ENCODE results near the gene AURKAIP1. TPM values are rescaled to one million over a fixed set of nuclear protein-coding genes. Genes with fewer than 3 reads are reported as not detected.

The AURKAIP1 gene
- total RNA-seq, 1 experiment from 2014 or later, result 196 TPM

DNA sequence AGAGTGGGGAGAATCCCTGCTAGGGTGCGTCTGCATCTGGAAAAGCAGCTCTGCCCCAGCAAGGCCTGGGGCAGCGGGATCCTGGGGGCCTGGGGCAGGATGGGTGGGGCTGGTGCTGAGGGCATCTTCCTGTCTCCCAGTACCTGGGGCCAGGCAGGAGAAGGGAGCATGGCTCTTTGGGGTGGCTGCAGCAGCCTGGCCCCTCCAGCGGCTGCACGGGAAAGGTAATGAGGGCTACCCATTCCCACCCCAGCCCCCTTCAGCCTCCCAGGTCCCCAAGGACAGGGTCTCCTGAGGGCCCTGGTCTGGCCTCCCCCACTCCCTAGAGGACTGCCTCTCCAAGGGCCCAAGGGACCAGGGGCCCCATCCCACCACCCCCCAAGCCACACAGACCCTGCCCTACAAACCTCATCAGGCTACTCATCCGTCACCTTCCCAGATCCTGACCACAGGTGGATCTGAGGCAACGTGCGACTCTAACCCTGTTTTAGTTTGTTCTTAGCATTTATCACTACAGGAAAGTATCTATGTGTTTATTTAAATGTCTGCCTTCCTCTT lies 47.0 kb upstream of the AURKAIP1 start:
- Histone ChIP-seq H4K91ac (ENCODE audit: insufficient read length, low read depth, low read length) (no peak overlapping the region), H3K79me2 (ENCODE audit: insufficient read depth, low read length) (no peaks in the 10 kb centered on the region), H3K4me2 (ENCODE audit: insufficient read depth, insufficient read length, low read length) (no peak overlapping the region), H3K9me3 (ENCODE audit: control insufficient read depth, low read depth, low read length) (no peaks in the 10 kb centered on the region), H3K23ac (ENCODE audit: insufficient read length, low read depth, low read length) (no peak overlapping the region), H4K20me1 (ENCODE audit: control insufficient read depth, insufficient read depth, insufficient read length) (no peaks in the 10 kb centered on the region), H2AK5ac (ENCODE audit: insufficient read length, low read length) (no peak overlapping the region), H3K79me1 (ENCODE audit: insufficient read depth, low read depth, low read length, poor library complexity, severe bottlenecking) (no peaks in the 10 kb centered on the region), H3K4ac (ENCODE audit: low read depth, low read length) (no peak overlapping the region), H3K23me2 (ENCODE audit: insufficient read length, low read depth, low read length, poor library complexity, severe bottlenecking) (peaks cover 3% of the 10 kb centered on the region), H3K27ac (ENCODE audit: insufficient read length, low read depth, low read length) (no peak overlapping the region), H3K27me3 (ENCODE audit: insufficient read depth, low read length) (no peaks in the 10 kb centered on the region), H3T11ph (ENCODE audit: low read length) (no peak overlapping the region), H4K8ac (replicated peaks; ENCODE audit: insufficient read length, low read depth, low read length) (no peak overlapping the region), H2BK120ac (ENCODE audit: low read depth, low read length, poor library complexity, severe bottlenecking) (no peak overlapping the region), H4K5ac (ENCODE audit: insufficient read length, low read depth, low read length) (no peak overlapping the region), H3K56ac (ENCODE audit: insufficient read length, low read depth, low read length) (no peak overlapping the region), H3K18ac (ENCODE audit: insufficient read length, low read depth, low read length) (no peak overlapping the region), H2BK5ac (ENCODE audit: insufficient read length, low read length) (no peak overlapping the region), H2BK20ac (ENCODE audit: low read depth, low read length, poor library complexity, severe bottlenecking) (no peak overlapping the region), H3K9ac (ENCODE audit: extremely low read depth, insufficient read length, low read length) (no peak overlapping the region), H2AFZ (ENCODE audit: low read length) (no peak overlapping the region), H2BK12ac (ENCODE audit: insufficient read length, low read depth, low read length) (no peak overlapping the region), H2BK15ac (ENCODE audit: low read depth, low read length) (no peak overlapping the region), H3K4me1 (ENCODE audit: insufficient read depth, low read length) (peaks cover 5% of the 10 kb centered on the region; the same call in 1 of the 2 replicates), H3K14ac (ENCODE audit: insufficient read depth, low read length) (0 out of 2 replicates have a peak overlapping the region, but pooled peaks have one; percentile 24)
- Mint-ChIP-seq H3K4me1 (peaks cover 38 to 58% of the 10 kb centered on the region in 2 experiments), H3K36me3 (ENCODE audit: insufficient read depth in 1 of 3, low read depth in 3 of 3) (no peaks in the 10 kb centered on the region; a peak in 2 of 7 replicates), H3K9me3 (no peaks in the 10 kb centered on the region), H3K4me3 (no peak overlapping the region), H3K27me3 (ENCODE audit: low read depth) (no peaks in the 10 kb centered on the region), H3K27ac (peak overlapping the region in 2 of 3 experiments; percentile 82 to 91; a peak in 5 of 7 replicates)
- no peak for DNase-seq
- no CpG with 5 or more reads among the region's 7 CpGs for WGBS (ENCODE audit: extremely low coverage, insufficient read length, low lambda C conversion rate)
- TF ChIP-seq, protein P1, sequence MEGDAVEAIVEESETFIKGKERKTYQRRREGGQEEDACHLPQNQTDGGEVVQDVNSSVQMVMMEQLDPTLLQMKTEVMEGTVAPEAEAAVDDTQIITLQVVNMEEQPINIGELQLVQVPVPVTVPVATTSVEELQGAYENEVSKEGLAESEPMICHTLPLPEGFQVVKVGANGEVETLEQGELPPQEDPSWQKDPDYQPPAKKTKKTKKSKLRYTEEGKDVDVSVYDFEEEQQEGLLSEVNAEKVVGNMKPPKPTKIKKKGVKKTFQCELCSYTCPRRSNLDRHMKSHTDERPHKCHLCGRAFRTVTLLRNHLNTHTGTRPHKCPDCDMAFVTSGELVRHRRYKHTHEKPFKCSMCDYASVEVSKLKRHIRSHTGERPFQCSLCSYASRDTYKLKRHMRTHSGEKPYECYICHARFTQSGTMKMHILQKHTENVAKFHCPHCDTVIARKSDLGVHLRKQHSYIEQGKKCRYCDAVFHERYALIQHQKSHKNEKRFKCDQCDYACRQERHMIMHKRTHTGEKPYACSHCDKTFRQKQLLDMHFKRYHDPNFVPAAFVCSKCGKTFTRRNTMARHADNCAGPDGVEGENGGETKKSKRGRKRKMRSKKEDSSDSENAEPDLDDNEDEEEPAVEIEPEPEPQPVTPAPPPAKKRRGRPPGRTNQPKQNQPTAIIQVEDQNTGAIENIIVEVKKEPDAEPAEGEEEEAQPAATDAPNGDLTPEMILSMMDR (conservative IDR thresholded peaks at IDR 0.05), result no peak

Data from H9 (cell line).